IMR-90 (cell line): ENCODE results near the gene PTGES2. TPM values are rescaled to one million over a fixed set of nuclear protein-coding genes. Genes with fewer than 3 reads are reported as not detected.

Experiments used
- ATAC-seq: fragments of 200-7000 bp; cut with Tn5 transposase; 2 replicates; pipeline ENCODE4 v1.9.1; 2020; ENCODE audit warnings: low read depth, mild to moderate bottlenecking, moderate library complexity
- BruUV-seq: library from RNA; stranded (reverse); fragments of 400-500 nt; replicated peaks from 2 replicates; lab custom pipeline; 2021; lab: Mats Ljungman, UMichigan
- CTCF ChIA-PET: fragments of 300-600 bp; formaldehyde crosslinking; extraction: SDS; loops from one replicate; lab custom pipeline; 2021; ENCODE audit warnings: antibody characterized with exemption; lab: Yijun Ruan, JAX
- POLR2A ChIA-PET: fragments of 300-600 bp; sonication (Branson Sonifier 250); formaldehyde crosslinking; loops from one replicate; lab custom pipeline; 2022; ENCODE audit warnings: antibody characterized with exemption; ENCODE audit not compliant: unreplicated experiment; lab: Charles Lee
- DNase-seq: peaks from one replicate; pipeline ENCODE4 v3.0.0; 2013
- H2AFZ ChIP-seq: replicated peaks from 2 replicates; pipeline ENCODE3; 2013; ENCODE audit warnings: low read length, mild to moderate bottlenecking; ENCODE audit not compliant: poor library complexity
- H2AK5ac ChIP-seq: 2 replicates; pipeline ENCODE4 v1.6.1; 2013; ENCODE audit warnings: low read depth, low read length, inconsistent platforms
- H2AK9ac ChIP-seq: replicated peaks from 2 replicates; pipeline ENCODE3; 2013; ENCODE audit warnings: mild to moderate bottlenecking, low read depth, low read length, moderate library complexity; ENCODE audit not compliant: poor library complexity
- H2BK120ac ChIP-seq: 2 replicates; pipeline ENCODE4 v1.6.1; 2013; ENCODE audit warnings: low read depth, low read length, inconsistent platforms
- H2BK15ac ChIP-seq: 3 replicates; pipeline ENCODE4 v1.6.1; 2013; ENCODE audit warnings: low read depth, low read length, inconsistent platforms
- H2BK20ac ChIP-seq: 2 replicates; pipeline ENCODE4 v1.6.1; 2013; ENCODE audit warnings: low read depth, mild to moderate bottlenecking, inconsistent platforms, low read length, moderate library complexity
- H2BK5ac ChIP-seq: 2 replicates; pipeline ENCODE4 v1.6.1; 2013; ENCODE audit warnings: mild to moderate bottlenecking, low read depth, low read length, inconsistent platforms; ENCODE audit not compliant: poor library complexity, severe bottlenecking
- H3K14ac ChIP-seq: replicated peaks from 2 replicates; pipeline ENCODE4 v1.6.1; 2013; ENCODE audit warnings: low read depth, low read length, inconsistent platforms
- H3K18ac ChIP-seq: 2 replicates; pipeline ENCODE4 v1.6.1; 2013; ENCODE audit warnings: low read depth, low read length, control low read depth
- H3K23ac ChIP-seq: 2 replicates; pipeline ENCODE4 v1.6.1; 2013; ENCODE audit warnings: low read depth, low read length, inconsistent platforms
- H3K27ac ChIP-seq: 2 replicates; pipeline ENCODE4 v1.5.1; 2013; ENCODE audit warnings: mild to moderate bottlenecking, control low read depth, low read length; ENCODE audit not compliant: insufficient read depth
- H3K27me3 ChIP-seq: 2 replicates; pipeline ENCODE4 v1.6.1; 2013; ENCODE audit warnings: low read length; ENCODE audit not compliant: control insufficient read depth, insufficient read depth
- H3K36me3 ChIP-seq: 2 replicates; pipeline ENCODE4 v1.6.1; 2013; ENCODE audit warnings: low read length, mixed read lengths; ENCODE audit not compliant: control insufficient read depth, insufficient read depth
- H3K4ac ChIP-seq: 2 replicates; pipeline ENCODE4 v1.6.1; 2013; ENCODE audit warnings: low read depth, low read length, inconsistent platforms
- H3K4me1 ChIP-seq: 2 replicates; pipeline ENCODE4 v1.6.1; 2013; ENCODE audit warnings: low read length, mixed read lengths; ENCODE audit not compliant: control insufficient read depth, insufficient read depth
- H3K4me2 ChIP-seq: 2 replicates; pipeline ENCODE4 v1.6.1; 2013; ENCODE audit warnings: low read depth, mild to moderate bottlenecking, control low read depth, low read length, moderate library complexity
- H3K4me3 ChIP-seq: 2 replicates; pipeline ENCODE4 v1.5.1; 2013; ENCODE audit warnings: low read depth, mild to moderate bottlenecking, control low read depth, low read length, moderate library complexity; ENCODE audit not compliant: insufficient read depth
- H3K56ac ChIP-seq: 2 replicates; pipeline ENCODE4 v1.6.1; 2013; ENCODE audit warnings: low read length, inconsistent platforms; ENCODE audit not compliant: insufficient read depth; ENCODE audit errors: extremely low read depth
- H3K79me1 ChIP-seq, 2 experiments: 2 replicates each; pipeline ENCODE4 v1.6.1; 2013; ENCODE audit warnings: low read length in 2 of 2, inconsistent platforms in 1 of 2, low read depth in 1 of 2
- H3K9ac ChIP-seq: 2 replicates; pipeline ENCODE4 v1.6.1; 2013; ENCODE audit warnings: low read depth, low read length, control low read depth
- H3K9me1 ChIP-seq: 2 replicates; pipeline ENCODE4 v1.6.1; 2013; ENCODE audit warnings: low read length, inconsistent platforms; ENCODE audit not compliant: insufficient read depth
- H3K9me3 ChIP-seq: 2 replicates; pipeline ENCODE4 v1.6.1; 2013; ENCODE audit warnings: low read length; ENCODE audit not compliant: control insufficient read depth, insufficient read depth
- H4K20me1 ChIP-seq: 2 replicates; pipeline ENCODE4 v1.6.1; 2013; ENCODE audit warnings: low read length, inconsistent platforms; ENCODE audit not compliant: insufficient read depth
- H4K5ac ChIP-seq: 2 replicates; pipeline ENCODE4 v1.6.1; 2013; ENCODE audit warnings: mild to moderate bottlenecking, low read depth, low read length, control low read depth
- H4K8ac ChIP-seq, 2 experiments: 2 replicates each; pipeline ENCODE4 v1.6.1; 2013; ENCODE audit warnings: low read depth in 2 of 2, low read length in 2 of 2, control low read depth in 1 of 2, inconsistent platforms in 1 of 2
- H4K91ac ChIP-seq: 2 replicates; pipeline ENCODE4 v1.6.1; 2013; ENCODE audit warnings: low read depth, low read length, inconsistent platforms; ENCODE audit not compliant: insufficient read depth
- BHLHE40 ChIP-seq: fragments of 150-350 bp; IDR thresholded peaks from 2 replicates; pipeline ENCODE4 v1.6.1; 2016; ENCODE audit warnings: mild to moderate bottlenecking, low read depth, low read length
- CHD1 ChIP-seq: IDR thresholded peaks from 2 replicates; pipeline ENCODE4 v1.6.1; 2012; ENCODE audit warnings: low read depth, low read length, improper control_type of control experiment
- MAFK ChIP-seq: IDR thresholded peaks from 2 replicates; pipeline ENCODE4 v1.6.1; 2012; ENCODE audit warnings: low read depth, low read length, improper control_type of control experiment
- MXI1 ChIP-seq: IDR thresholded peaks from 2 replicates; pipeline ENCODE4 v1.6.1; 2012; ENCODE audit warnings: low read depth, mild to moderate bottlenecking, low read length, moderate library complexity, borderline replicate concordance
- POLR2A ChIP-seq: IDR thresholded peaks from 2 replicates; pipeline ENCODE4 v1.6.1; 2012; ENCODE audit warnings: mild to moderate bottlenecking, low read depth, low read length
- RAD21 ChIP-seq: IDR thresholded peaks from 2 replicates; pipeline ENCODE4 v1.6.1; 2012; ENCODE audit warnings: low read length, improper control_type of control experiment
- SMC3 ChIP-seq: fragments of 150-350 bp; IDR thresholded peaks from 2 replicates; pipeline ENCODE4 v1.6.1; 2016; ENCODE audit warnings: low read depth, mild to moderate bottlenecking, antibody characterized with exemption, low read length, moderate library complexity
- WGBS, 2 experiments: methylation state at CpG; one replicate each; pipeline versions ENCODE4 v1.1.5 to v1.1.7; 2013; ENCODE audit warnings: missing lambda C conversion rate in 2 of 2; ENCODE audit not compliant: insufficient read length in 1 of 2; ENCODE audit errors: extremely low coverage in 2 of 2; 5-methylcytosine and 5-hydroxymethylcytosine counted together
- dilution Hi-C: fragments of 300-500 bp; cut with HindIII; formaldehyde crosslinking; loops from one replicate; pipeline ENCODE4 v1.14.3; 2018; ENCODE audit warnings: low sequenced_read_pairs; ENCODE audit not compliant: unreplicated experiment
- in situ Hi-C: fragments of 300-500 bp; cut with MboI; formaldehyde crosslinking; loops from 3 replicates; pipeline ENCODE4 v1.14.3; 2019; ENCODE audit warnings: low sequenced_read_pairs, inconsistent platforms, mixed read lengths
- intact Hi-C: fragments of 100-400 bp; cut with micrococcal nuclease; formaldehyde crosslinking; loops from 2 replicates; pipeline ENCODE4 v1.10.0; 2022
- polyA plus RNA-seq, 3 experiments: library from polyadenylated mRNA; depleted of rRNA; stranded (reverse); fragments of >200 nt; gene quantifications; 2 replicates each; pipeline ENCODE4 v1.2.3, GENCODE V29; 2012; ENCODE audit warnings: low replicate concordance in 1 of 3
- total RNA-seq: library from RNA; depleted of rRNA; stranded (reverse); fragments of >200 nt; gene quantifications from 2 replicates; pipeline ENCODE4 v1.2.3, GENCODE V29; 2012
- TF ChIP-seq, protein P1 (sequence below): conservative IDR thresholded peaks from 2 replicates; pipeline ENCODE4 v1.5.1; 2012; ENCODE audit warnings: mild to moderate bottlenecking, low read depth, low read length, improper control_type of control experiment

PTGES2 gene
- total and polyA plus RNA-seq, 2 of the 4 experiments (the other 2 are of a cell fraction): 100 to 107 TPM

DNA sequence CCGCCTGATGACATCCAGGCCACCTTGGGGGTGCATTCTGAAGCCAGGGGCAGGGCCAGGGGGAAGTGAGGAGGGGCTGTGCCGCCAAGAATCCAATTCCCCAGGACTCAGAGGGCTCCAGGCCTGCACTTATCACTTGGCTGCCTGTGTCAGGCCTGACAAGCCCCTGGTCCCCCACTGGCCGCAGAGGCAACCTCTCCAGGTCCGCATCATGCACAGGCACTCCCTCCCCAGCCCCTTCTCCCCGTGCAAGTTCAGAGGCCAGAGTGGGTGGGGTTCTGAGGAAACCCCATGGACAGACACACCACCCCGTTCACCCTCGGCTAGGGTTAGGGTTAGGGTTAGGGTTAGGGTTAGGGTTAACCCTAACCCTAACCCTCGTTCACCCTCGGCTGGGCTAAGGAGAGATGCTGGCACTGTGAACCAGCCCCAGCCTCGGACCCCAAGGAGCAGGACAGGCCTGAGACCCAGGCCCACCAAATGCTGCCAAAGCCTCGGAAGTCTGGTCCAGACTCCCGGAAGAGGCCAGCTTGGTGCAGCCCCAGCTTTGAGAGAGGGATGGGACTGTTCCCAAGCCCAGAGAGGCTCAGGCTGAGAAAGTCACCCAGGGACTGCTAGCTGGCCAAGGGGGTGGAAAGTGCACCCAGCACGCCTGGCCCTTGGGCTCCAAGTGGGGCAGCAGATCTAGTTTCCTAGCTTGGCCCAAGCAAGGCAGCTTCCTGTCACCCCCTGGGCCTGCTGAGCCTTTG lies 26.6 kb upstream of the PTGES2 start:
- Histone ChIP-seq H3K23ac (no peak overlapping the region), H2AK5ac (no peak overlapping the region), H3K4ac (no peak overlapping the region), H2BK20ac (no peak overlapping the region), H3K4me1 (no peaks in the 10 kb centered on the region), H3K9me1 (peaks cover under 1% of the 10 kb centered on the region), H4K5ac (no peak overlapping the region), H2BK120ac (no peak overlapping the region), H4K20me1 (no peaks in the 10 kb centered on the region), H2AK9ac (no peak overlapping the region), H3K79me1 (no peaks in the 10 kb centered on the region), H3K36me3 (no peaks in the 10 kb centered on the region), H2AFZ (no peak overlapping the region), H3K18ac (no peak overlapping the region), H4K8ac (no peak overlapping the region), H3K9ac (no peak overlapping the region), H2BK5ac (no peak overlapping the region), H3K4me3 (no peak overlapping the region), H2BK15ac (no peak overlapping the region), H4K91ac (no peak overlapping the region), H3K27me3 (peaks cover 14% of the 10 kb centered on the region; the same call in 1 of the 2 replicates), H3K9me3 (no peaks in the 10 kb centered on the region), H3K14ac (no peak overlapping the region), H3K56ac (no peak overlapping the region), H3K4me2 (no peak overlapping the region), H3K27ac (no peak overlapping the region)
- intact Hi-C loops: no loop called here
- ATAC-seq (no peak), DNase-seq (no peak)
- ChIA-PET CTCF (no interaction called here), POLR2A (no interaction called here)
- dilution Hi-C loops: no loop called here
- no peak for TF ChIP-seq SMC3
- no peak for TF ChIP-seq RAD21
- no peak for TF ChIP-seq MXI1
- no peak for TF ChIP-seq CHD1
- TF ChIP-seq POLR2A: no peak
- no peak for TF ChIP-seq BHLHE40
- TF ChIP-seq, protein P1, sequence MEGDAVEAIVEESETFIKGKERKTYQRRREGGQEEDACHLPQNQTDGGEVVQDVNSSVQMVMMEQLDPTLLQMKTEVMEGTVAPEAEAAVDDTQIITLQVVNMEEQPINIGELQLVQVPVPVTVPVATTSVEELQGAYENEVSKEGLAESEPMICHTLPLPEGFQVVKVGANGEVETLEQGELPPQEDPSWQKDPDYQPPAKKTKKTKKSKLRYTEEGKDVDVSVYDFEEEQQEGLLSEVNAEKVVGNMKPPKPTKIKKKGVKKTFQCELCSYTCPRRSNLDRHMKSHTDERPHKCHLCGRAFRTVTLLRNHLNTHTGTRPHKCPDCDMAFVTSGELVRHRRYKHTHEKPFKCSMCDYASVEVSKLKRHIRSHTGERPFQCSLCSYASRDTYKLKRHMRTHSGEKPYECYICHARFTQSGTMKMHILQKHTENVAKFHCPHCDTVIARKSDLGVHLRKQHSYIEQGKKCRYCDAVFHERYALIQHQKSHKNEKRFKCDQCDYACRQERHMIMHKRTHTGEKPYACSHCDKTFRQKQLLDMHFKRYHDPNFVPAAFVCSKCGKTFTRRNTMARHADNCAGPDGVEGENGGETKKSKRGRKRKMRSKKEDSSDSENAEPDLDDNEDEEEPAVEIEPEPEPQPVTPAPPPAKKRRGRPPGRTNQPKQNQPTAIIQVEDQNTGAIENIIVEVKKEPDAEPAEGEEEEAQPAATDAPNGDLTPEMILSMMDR: no peak
- no peak for TF ChIP-seq MAFK
- no TSS peak for BruUV-seq
- in situ Hi-C loops: no loop called here
- WGBS, 2 experiments: 76% methylated on average over 3 of the region's 13 CpGs; no CpG with 5 or more reads in 1 of the 2 experiments
